Measurements from ENCODE around the gene CUBN.

- TF ChIP-seq, protein P1, sequence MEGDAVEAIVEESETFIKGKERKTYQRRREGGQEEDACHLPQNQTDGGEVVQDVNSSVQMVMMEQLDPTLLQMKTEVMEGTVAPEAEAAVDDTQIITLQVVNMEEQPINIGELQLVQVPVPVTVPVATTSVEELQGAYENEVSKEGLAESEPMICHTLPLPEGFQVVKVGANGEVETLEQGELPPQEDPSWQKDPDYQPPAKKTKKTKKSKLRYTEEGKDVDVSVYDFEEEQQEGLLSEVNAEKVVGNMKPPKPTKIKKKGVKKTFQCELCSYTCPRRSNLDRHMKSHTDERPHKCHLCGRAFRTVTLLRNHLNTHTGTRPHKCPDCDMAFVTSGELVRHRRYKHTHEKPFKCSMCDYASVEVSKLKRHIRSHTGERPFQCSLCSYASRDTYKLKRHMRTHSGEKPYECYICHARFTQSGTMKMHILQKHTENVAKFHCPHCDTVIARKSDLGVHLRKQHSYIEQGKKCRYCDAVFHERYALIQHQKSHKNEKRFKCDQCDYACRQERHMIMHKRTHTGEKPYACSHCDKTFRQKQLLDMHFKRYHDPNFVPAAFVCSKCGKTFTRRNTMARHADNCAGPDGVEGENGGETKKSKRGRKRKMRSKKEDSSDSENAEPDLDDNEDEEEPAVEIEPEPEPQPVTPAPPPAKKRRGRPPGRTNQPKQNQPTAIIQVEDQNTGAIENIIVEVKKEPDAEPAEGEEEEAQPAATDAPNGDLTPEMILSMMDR (IDR thresholded peaks at IDR 0.05 in 4 of 5, conservative IDR thresholded peaks at IDR 0.05 in 1 of 5), result no peak
- TF ChIP-seq POLR2A (IDR thresholded peaks at IDR 0.05), result no peak
Measured at GRCh38 chr10:17029581-17030271, 99.9 kb downstream of the CUBN start.

All from gastrocnemius medialis (tissue), 4 donors.